ENCODE measurements around the gene EGLN2.
"Not testable (repeated sequence)": the region's sequence is repeated elsewhere in the genome, so short reads cannot be mapped to it uniquely, and the experiment has no call there.

Gene EGLN2

DNA sequence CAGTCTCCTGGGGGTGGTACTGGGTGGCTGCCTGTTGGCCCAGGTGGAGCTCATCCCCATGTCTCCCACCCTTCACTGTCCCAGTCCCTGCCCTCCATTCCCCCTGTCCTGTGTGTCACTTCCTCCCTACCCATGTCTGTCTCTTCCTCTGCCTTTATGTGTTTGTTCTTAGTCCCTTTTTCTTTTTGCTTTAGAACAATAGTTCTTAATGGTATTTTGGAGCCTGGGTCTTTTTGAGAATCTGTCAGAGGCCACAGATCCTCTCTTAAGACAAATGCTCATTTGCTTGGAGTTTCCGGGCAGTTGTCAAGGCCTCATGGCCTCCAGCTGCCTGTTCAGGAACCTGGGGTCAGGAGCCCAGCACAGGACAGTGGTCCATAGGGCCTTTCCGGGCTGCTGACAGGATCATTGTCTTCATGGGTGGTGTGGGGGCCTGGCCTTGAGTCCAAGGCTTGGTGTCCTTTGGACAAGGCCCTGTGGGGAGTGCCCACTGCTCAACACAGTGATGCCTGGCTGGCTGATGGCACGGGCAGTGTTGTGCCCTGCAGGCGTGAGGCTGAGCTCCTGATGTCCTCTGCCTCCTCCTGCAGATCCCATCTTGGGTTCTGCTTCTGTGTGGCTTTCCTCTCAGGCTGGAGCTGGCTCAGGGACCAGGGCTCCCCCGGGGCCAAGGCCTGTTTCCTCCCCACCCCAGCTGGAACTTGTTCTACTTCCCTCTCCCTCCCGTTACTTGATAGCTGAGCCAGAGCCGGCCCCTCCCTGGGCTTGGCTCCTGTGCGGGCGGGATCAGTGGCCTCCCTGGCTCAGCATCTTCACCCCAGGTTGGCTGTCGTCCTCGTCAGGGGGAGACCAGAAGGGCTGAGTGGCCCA, 3.5 kb downstream of the EGLN2 start:
- DNase-seq, result no peak

DNA sequence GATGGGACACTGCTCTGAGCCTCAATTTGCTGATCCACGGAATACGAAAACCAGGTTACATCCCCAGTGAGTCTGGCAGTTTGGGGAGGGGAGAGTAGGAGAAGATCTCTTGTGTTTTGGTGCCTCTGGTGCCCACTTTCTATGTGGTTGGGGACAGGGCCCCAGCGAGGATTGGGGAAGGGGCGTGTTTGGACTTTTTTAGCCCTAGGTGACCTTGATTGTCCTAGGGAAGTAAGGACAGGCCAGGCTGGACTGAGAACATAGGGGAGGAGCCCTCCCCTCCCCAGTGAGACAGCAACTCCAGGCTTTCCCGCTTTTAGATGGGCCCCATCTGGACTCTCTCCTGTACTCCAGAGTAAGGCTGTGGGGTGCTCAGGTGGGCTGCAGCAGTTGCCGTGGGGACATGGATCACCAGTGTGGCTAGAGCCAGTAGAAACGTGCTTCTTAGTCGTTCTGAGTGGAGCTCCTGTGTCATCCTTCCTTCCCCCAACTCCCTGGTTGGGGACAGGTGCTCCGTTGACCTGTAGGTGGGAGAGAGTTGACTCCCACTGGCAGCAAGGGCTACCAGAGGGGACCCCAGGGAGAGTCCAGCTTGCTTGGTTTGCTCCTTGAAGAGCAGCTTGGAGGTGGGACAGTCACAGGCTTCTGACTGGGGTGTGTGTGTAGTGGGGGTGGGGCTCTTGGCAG, 4.3 kb downstream of the EGLN2 start:
- no peak for DNase-seq

DNA sequence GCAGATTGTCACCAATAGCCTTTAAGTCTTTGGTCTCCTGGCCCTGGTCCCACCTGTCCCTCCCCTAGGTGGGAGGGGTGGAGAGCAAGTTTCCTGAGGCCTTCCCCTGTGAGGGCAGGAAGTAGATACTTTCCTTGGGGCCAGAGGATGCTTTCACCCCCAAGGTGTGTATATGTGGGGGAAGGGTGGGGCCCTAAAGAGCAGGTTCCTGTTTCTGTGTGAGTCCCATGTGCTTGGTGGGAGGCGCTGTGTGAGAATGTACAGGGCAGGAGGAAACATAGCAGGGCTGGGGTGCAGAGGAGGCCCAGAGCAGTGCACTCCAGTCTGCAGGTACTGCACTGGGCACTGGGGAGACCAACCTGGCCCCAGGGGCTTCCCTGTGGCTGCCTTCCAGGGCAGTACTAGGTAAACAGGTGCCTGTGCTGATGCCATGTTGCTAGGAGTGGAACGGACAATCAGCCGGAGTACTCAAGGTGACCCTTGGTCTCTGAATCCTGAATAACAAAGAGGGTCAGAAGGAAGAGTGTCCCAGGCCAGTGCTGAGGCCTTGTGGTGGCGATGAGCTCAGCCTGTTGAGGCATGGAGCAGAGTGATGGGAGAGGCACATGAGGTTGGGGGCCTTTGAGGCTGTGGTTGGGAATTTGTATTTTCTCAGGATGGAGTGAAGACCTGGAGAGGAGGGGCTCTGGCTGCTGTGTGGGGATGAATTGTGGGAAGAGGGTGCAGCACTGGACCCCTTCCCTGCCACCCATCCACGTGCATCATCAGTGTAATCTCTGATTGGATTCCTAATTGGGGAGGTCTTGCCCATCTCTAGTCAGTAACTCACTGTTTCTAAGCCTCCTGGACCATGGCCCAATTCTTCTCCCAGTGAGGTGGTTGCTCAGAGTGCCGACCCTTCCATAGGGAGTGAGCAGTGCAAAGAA, 5.1 kb downstream of the EGLN2 start:
- DNase-seq, result no peak

DNA sequence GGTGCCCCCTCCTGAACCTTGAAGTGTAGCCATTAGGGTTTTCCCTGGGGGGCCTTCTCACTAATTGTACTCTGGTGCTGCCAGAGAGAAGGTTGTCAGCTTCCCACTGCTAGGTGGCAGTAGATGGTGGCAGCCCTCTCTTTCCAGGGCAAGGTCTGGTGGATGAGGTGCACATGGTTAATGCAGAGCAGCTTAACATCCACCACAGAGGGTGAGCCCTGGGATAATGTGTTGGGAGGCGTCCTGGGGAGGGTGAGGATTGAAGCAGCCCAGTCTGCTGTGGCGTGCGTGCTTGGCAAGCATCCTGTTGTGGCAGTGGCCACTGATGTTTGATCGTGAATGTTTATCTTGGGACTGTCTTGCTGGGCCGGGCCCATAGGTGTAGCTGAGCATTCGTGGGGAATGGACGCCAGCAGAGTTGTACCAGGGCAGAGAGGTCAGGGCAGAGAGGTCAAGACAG, 5.8 kb downstream of the EGLN2 start:
- no peak for DNase-seq

DNA sequence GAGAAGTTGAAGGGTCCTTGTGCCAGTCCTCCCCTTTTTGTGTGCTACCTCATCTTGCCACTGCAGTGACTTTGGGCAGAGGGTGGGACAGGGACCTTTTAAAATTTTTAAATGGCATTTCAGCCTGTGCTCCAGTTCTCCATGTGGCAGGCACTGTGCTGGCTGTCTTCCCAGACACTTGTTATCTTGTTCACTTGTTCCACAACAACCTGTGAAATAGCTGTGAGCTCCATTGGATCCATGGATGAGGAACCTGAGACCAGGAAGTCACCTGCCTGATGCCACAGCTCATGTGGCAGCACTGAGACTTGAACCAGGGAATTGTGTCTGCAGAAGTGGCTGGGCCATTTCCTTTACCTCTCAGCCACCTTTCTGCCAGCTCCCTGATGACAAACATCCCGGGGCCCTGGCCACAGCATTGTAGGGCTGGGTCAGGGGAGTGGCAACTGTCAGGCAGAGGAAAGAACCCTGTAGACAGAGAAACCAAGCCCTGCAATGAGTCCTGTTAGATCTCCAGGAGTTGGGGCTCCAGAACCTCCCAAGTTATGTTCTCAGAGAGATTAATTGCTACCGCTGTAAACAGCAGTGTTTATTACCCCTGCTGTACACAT, 6.4 kb downstream of the EGLN2 start:
- DNase-seq, result no peak

DNA sequence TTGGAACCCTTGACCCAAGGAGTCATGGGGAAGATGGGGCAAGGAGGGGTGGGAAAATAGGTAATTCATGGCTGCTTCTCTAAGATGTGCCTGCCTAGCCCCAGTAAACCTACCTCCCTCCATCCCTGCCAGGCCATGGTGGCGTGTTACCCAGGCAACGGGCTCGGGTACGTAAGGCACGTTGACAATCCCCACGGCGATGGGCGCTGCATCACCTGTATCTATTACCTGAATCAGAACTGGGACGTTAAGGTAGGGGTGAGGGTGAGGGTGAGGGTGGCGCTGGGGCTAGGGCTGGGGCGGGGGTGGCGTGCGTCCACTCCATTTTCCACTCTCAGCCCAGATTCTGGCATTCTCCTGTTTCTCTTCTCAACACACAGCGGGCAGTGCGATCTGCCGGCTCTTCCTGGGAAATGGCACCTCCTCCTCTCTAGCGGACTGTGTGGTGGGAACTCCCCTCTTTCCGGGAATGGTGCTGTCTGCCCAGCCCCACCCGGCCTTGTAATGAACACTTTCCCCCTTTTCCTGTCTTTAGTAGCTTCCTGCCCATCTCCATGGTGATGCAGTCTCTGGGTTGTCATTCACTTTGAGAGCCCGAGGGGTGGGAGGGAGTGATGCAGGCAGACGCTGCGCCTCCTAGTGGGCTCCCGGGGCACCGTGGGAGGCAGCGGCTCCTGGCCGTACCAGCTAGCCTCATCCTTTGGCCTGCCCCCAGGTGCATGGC, 7.6 kb downstream of the EGLN2 start:
- DNase-seq, result peak; percentile 81

DNA sequence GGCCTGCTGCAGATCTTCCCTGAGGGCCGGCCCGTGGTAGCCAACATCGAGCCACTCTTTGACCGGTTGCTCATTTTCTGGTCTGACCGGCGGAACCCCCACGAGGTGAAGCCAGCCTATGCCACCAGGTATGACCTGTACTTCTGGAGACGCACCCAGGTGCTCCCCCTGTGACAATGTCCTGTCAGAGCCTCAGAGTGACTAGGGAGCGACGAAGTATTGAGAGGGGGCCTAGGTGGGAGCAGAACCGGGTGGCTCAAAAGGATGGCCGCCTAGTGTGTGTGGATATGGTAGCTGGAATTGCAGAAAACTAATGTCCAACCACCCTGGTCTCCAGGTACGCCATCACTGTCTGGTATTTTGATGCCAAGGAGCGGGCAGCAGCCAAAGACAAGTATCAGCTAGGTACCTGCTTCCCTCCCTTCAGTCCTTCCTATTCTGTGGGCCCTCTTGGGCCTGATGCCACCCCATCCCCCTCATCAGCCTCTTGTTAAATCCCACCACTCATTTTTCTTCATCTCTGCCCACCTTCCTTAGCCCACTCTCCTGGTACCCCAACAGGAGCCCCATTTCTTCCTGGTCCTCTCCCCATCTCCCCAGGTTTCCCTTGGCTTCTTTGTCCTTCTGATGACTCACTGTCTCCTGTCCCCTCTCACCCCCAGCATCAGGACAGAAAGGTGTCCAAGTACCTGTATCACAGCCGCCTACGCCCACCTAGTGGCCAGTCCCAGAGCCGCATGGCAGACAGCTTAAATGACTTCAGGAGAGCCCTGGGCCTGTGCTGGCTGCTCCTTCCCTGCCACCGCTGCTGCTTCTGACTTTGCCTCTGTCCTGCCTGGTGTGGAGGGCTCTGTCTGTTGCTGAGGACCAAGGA, 8.4 kb downstream of the EGLN2 start:
- DNase-seq, result no peak

DNA sequence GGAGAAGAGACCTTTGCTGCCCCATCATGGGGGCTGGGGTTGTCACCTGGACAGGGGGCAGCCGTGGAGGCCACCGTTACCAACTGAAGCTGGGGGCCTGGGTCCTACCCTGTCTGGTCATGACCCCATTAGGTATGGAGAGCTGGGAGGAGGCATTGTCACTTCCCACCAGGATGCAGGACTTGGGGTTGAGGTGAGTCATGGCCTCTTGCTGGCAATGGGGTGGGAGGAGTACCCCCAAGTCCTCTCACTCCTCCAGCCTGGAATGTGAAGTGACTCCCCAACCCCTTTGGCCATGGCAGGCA, 9.0 kb downstream of the EGLN2 start:
- no peak for DNase-seq

DNA sequence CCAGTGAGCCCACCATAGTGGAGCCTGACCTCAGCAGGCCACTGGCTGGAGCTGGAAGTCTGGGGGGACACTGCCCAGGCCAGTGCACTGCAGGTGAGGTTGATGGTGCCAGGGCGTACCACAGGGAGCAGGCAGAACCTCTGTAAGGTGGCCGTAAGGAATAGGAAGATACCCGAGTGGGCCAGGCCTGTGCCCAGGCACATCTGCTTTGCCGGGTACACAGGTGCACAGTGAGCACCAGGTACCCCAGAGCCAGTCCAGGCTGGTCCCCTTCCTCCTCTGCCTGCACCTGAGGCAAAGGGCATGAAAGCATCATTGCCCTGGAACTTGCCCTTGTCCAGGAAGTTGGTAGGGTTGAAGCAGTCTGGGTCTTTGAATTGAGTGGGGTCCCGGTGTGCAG, 9.5 kb downstream of the EGLN2 start:
- no peak for DNase-seq

DNA sequence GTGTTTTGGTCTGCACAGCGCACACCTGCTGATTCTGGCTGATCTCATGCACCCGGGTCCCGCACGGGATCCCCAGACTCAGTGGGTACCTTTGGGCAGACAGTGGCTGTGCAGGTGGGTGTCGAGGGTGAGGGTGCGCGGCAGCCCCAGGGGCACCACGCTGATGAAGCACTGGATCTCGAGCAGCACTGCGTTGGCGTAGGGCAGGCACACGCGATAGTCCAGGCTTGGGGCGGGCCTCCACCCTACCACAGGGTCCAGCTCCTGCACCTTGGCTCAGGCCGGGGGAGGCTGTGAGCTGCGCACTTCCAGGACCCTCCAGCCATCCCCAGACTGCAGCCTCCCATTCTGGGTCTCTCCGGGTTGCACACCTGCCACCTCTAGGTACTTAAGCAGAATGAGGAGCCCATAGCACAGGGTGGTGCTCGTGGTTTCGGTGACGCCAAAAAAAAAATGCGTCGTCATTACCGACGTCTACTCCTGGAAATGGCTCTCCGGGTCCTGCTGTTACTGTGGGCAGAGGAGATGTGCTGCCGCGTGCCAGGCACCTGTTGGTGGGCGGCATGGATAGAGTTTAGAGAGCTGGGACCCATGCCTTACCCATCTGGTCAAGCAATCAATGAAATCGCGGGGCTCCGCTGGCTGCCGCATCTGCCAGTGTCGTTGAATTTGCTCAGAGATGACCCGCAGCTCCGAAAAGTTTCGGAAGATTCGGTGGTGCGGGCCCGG, 10.5 kb downstream of the EGLN2 start:
- DNase-seq, result no peak

DNA sequence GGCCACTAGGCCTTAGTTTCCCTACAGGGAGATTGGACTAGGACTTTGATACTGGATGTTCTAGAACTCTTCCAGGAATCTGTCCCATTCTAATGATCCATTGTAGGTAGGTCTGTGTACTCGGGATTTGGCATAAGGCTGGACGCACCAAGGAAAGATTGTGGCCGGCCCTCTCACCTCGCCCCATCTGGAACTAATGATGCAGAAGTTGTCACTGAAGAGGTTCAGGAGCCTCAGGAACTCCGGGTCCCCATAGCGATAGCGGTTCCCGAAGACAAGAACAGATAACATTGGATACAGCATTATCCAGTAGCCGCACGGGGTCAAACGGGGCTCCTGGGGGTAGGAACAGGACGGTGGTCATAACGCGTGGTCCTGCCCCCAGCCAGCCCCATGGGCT, 11.2 kb downstream of the EGLN2 start:
- DNase-seq, result no peak

DNA sequence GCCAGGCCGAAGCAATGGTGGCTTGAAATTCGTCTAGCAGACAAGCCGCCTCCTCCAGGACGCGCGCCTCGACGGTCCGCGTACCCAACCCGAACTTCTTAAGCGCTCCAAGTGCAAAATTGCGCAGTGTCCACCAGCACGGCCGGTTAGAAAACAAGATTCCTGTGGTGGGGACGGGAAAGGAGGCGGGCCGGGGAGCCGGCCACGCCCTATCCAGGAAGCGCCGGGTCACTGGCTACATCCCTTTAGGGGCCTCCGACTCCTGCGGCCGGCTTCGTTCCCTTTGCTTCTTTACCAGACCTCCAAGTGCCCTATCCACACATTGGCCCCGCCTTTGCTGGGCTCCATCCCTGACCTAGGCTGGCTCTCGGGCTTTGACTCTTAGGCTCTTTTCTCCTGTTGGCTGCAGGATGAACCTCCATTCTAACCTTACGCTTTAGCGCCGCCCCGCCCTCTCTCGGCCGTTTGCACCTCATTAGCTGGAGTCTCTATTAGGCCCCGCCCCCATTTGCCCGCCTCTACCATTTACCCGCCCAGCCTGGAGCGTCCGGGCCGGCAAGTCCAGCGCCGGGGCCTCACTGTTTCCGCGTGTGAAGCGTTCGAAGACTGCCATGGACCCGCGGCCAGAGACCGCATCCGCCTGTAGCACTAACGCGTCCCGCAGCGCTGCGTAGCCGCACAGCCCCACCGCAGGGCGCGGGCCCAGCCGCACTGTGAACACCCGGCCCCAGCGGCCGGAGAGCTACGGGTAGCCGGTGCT, 11.8 kb downstream of the EGLN2 start:
- not testable (repeated sequence) for DNase-seq

DNA sequence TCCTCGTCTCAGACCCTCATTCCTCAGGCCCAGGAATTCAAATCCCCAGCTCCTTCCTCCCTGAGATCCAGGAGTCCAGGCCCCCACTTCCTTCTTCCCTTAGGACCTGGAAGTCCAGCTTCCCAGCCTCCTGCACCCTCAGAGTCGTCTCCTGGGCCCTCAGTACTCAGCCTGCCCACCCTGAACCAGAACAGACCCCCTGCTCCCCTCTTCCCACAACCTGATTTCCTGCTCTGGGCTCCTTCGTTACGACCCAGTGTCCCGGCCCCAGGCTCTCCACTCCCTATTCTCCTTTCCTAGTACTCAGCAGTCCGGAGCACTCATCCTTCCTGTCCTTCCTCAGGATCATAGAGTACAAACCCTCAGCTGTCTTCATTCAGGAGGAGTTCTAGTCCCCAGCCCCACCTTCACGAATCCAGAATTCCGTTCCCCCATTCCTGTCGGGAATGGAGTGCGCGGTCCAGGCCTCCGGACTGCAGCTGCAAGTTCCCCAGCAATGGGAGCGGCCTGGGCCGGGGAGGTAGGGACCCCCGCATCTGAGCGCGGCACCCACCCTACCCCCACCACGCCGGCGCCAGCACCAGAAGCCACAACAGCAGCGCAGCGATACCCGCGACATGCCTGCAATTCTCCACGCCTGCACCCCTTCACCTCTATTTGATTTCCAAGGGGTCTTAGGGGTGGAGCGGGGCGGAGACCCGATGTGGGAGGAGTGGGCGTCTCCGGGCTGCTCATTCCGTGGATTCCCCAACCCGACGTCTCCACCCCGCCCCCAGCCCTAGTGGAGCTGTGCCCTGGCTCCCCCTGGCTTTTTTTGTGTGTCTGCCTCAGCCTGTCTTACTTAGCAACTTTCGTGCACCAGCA, 12.7 kb downstream of the EGLN2 start:
- no peak for DNase-seq

DNA sequence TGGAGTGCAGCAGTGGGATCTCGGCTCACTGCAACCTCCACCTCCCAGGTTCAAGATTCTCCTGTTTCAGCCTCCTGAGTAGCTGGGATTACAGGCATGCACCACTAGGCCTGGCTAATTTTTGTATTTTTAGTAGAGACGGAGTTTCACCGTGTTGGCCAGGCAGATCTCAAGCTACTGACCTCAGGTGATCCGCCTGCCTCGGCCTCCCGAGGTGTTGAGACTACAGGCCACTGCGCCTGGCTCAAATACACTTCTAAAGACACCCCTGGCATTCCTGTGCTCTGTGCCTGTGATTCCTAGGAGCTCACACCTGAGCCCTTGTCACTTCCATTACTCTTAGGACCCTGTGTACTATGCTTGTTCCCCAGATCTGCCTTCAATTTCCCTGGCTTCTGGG, 13.6 kb downstream of the EGLN2 start:
- DNase-seq, result not testable (repeated sequence)

DNA sequence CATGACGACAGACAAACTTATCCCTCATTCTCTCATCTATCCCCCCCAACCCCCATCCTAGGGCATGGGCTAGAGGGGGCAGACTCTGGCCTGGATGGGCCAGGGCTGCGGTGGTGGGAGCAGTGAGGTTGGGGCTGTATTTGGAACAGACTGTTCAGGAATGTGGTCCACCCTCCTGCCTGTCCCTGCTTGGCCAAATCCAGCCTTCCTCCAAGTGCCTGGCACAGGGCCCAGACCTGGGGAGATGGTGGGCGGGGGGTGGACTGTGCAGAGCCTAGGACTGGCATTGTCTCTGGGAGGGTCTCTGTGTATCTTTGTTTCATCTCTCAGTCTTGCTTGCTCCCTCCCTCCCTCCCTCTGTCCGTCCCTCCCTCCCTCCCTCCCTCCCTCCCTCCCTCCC, 14.2 kb downstream of the EGLN2 start:
- no peak for DNase-seq

DNA sequence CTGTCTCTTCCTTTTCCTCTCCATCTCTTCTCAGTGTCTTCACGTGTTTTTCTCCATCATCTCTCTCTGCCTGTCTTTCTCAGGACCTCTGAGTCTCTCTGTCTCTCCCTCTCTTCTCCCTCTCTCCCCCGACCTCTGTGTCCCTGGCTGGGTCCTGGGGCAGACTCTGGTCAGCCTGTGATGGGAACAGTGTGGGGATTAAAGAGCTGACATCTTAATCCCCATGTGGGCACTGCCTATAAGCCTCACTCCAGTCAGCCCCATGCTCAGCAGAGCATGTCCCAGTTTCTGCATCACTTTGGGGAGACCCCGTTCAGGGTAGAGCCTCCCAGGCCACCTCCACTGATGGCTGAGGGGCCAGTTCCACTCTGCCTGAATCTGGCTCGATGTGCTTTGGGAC, 16.2 kb downstream of the EGLN2 start:
- DNase-seq, result no peak

DNA sequence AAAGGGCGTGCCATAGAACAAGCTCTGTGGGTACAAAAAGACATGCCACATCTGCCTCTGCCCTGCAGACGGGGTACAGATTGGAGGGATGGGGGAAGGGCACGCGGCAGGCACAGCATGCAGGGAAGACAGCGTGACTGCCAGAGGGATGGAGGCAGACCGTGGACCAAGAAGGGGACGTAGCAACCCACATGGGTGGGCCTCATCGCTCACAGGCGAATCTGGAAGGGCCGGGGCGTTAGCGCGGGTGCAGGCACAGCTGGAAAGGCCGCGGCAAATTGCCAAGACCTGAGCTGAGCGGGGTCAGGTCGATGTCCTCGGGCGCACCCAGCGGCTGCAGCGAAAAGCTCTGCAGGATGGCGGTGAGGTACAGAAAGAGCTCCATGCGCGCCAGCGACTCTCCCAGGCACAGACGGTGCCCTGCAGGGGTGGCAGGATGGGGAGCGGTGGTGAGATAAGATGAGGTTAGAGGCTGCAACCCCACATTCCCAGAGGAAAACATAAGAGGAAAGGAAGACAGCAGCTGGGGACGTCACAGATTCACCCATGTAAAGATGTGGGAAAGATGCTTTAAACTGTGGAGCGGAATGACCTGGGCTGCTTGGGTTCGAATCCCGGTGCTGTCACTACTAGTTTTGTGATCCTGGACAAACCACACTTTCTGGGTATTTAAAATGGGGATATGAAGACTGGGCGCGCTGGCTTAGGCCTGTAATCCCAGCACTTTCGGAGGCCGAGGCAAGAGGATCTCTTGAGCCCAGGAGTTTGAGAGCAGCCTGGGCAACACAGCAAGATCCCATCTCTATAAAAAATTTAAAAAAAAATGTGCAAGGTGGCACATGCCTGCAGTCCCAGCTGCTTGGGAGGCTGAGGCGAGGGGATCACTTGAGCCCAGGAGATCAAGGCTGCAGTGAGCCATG, 19.7 kb downstream of the EGLN2 start:
- DNase-seq, result not testable (repeated sequence)

All from T1000 (cell line).